ENCODE measurements around the gene IL37. TPM values are rescaled to one million over a fixed set of nuclear protein-coding genes. Genes with fewer than 3 reads are reported as not detected.

The IL37 gene
- total RNA-seq, 1 donor from 2014 or later, result not detected

Other genes starting within 250 kb of the IL37 start
- not detected for gene NT5DC4, start 190.1 kb upstream of the IL37 start, total RNA-seq
- gene CKAP2L, start 146.6 kb upstream of the IL37 start, total RNA-seq, result 0.46 TPM
- 1.9 TPM for gene IL1A, start 126.7 kb upstream of the IL37 start, total RNA-seq
- gene IL1B, start 74.4 kb upstream of the IL37 start, total RNA-seq, result 11.5 TPM
- not detected for gene IL36G, start 66.8 kb downstream of the IL37 start, total RNA-seq
- not detected for gene IL36A, start 94.3 kb downstream of the IL37 start, total RNA-seq
- not detected for gene IL36B, start 141.7 kb downstream of the IL37 start, total RNA-seq
- not detected for gene IL36RN, start 148.0 kb downstream of the IL37 start, total RNA-seq
- gene IL1F10, start 156.8 kb downstream of the IL37 start, total RNA-seq, result not detected
- gene IL1RN, start 216.4 kb downstream of the IL37 start, total RNA-seq, result 41.7 TPM